Endodermal cell (in vitro differentiated cells): Measurements from ENCODE around the gene MNT. TPM values are rescaled to one million over a fixed set of nuclear protein-coding genes. Genes with fewer than 3 reads are reported as not detected.

ENCODE experiments used
- DNase-seq: peaks from one replicate; pipeline ENCODE4 v3.0.0-alpha.2; 2017
- H3K27ac ChIP-seq: 2 replicates; pipeline ENCODE4 v1.5.1; 2013; ENCODE audit warnings: mild to moderate bottlenecking, low read depth, low read length, moderate library complexity
- H3K27me3 ChIP-seq: 2 replicates; pipeline ENCODE4 v1.6.1; 2013; ENCODE audit warnings: mild to moderate bottlenecking, low read length, moderate library complexity; ENCODE audit not compliant: insufficient read depth, control insufficient read depth, poor library complexity, severe bottlenecking
- H3K36me3 ChIP-seq: 2 replicates; pipeline ENCODE4 v1.7.0; 2013; ENCODE audit warnings: mild to moderate bottlenecking, low read length, moderate library complexity; ENCODE audit not compliant: control insufficient read depth, insufficient read depth
- H3K4me1 ChIP-seq: one replicate; pipeline ENCODE4 v1.7.0; 2013; ENCODE audit warnings: low read length; ENCODE audit not compliant: control insufficient read depth, insufficient read depth
- H3K4me3 ChIP-seq: 2 replicates; pipeline ENCODE4 v1.5.1; 2013; ENCODE audit warnings: mild to moderate bottlenecking, low read length, moderate library complexity
- H3K9ac ChIP-seq: 2 replicates; pipeline ENCODE4 v1.6.1; 2013; ENCODE audit warnings: mild to moderate bottlenecking, low read length, moderate library complexity; ENCODE audit not compliant: poor library complexity, severe bottlenecking; ENCODE audit errors: extremely low read depth
- H3K9me3 ChIP-seq: 2 replicates; pipeline ENCODE4 v1.6.1; 2013; ENCODE audit warnings: mild to moderate bottlenecking, low read length, moderate library complexity; ENCODE audit not compliant: control insufficient read depth
- H3K27ac Mint-ChIP-seq: 2 replicates; pipeline ENCODE4 v1.8.0; 2020; ENCODE audit warnings: mixed read lengths
- H3K27me3 Mint-ChIP-seq: 2 replicates; pipeline ENCODE4 v1.8.0; 2021; ENCODE audit warnings: mild to moderate bottlenecking, mixed read lengths; ENCODE audit not compliant: insufficient read depth
- H3K36me3 Mint-ChIP-seq: 2 replicates; pipeline ENCODE4 v1.8.0; 2020; ENCODE audit warnings: low read depth, mixed read lengths
- H3K4me1 Mint-ChIP-seq: 2 replicates; pipeline ENCODE4 v1.8.0; 2020; ENCODE audit warnings: mixed read lengths
- H3K4me3 Mint-ChIP-seq: 2 replicates; pipeline ENCODE4 v1.8.0; 2020; ENCODE audit warnings: mild to moderate bottlenecking, moderate library complexity, mixed read lengths
- H3K9me3 Mint-ChIP-seq: 2 replicates; pipeline ENCODE4 v1.8.0; 2020; ENCODE audit warnings: mild to moderate bottlenecking, mixed read lengths
- WGBS, 2 experiments: methylation state at CpG; one replicate each; pipeline versions ENCODE4 v1.1.5 to v1.1.7; 2013; ENCODE audit warnings: missing lambda C conversion rate in 2 of 2, mixed read lengths in 1 of 2; ENCODE audit not compliant: insufficient coverage in 1 of 2, insufficient read length in 1 of 2; 5-methylcytosine and 5-hydroxymethylcytosine counted together
- total RNA-seq, 2 donors: library from RNA; stranded (reverse); fragmentation: NEBNext Ultra II Directional in 1 of 2; extraction: Animal tissue kit (Norgen Biotek cat#: 25700) in 1 of 2; gene quantifications; 2 replicates in 1 of 2; 3 replicates in 1 of 2; pipeline ENCODE4 v1.2.1, GENCODE V29; 2021
- TF ChIP-seq, protein P1 (sequence below): fragments of 200-600 bp; sonication (generic); conservative IDR thresholded peaks from 2 replicates; pipeline ENCODE4 v1.5.0; 2021; ENCODE audit warnings: antibody characterized with exemption, mild to moderate bottlenecking

The MNT gene
- total RNA-seq, 2 donors from 2014 or later: 25.3 to 30.2 TPM

GRCh38 chr17:2415081-2415480 is 14.2 kb upstream of the MNT start:
- no peaks in the 10 kb centered on the region for H3K27me3 ChIP-seq
- H3K9ac ChIP-seq: no peak overlapping the region
- no peak overlapping the region for H3K27ac ChIP-seq
- H3K4me1 ChIP-seq: no peaks in the 10 kb centered on the region
- H3K27ac Mint-ChIP-seq: no peak overlapping the region
- no peak for DNase-seq
- peaks cover 58% of the 10 kb centered on the region for H3K36me3 ChIP-seq
- TF ChIP-seq, protein P1, sequence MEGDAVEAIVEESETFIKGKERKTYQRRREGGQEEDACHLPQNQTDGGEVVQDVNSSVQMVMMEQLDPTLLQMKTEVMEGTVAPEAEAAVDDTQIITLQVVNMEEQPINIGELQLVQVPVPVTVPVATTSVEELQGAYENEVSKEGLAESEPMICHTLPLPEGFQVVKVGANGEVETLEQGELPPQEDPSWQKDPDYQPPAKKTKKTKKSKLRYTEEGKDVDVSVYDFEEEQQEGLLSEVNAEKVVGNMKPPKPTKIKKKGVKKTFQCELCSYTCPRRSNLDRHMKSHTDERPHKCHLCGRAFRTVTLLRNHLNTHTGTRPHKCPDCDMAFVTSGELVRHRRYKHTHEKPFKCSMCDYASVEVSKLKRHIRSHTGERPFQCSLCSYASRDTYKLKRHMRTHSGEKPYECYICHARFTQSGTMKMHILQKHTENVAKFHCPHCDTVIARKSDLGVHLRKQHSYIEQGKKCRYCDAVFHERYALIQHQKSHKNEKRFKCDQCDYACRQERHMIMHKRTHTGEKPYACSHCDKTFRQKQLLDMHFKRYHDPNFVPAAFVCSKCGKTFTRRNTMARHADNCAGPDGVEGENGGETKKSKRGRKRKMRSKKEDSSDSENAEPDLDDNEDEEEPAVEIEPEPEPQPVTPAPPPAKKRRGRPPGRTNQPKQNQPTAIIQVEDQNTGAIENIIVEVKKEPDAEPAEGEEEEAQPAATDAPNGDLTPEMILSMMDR: no peak
- H3K4me3 ChIP-seq: no peak overlapping the region
- no peak overlapping the region for H3K4me3 Mint-ChIP-seq
- no peaks in the 10 kb centered on the region for H3K4me1 Mint-ChIP-seq
- H3K9me3 ChIP-seq: no peaks in the 10 kb centered on the region
- 86 to 90% methylated on average over 2 to 9 of the region's 9 CpGs for WGBS, 2 experiments
- H3K27me3 Mint-ChIP-seq: no peaks in the 10 kb centered on the region
- H3K9me3 Mint-ChIP-seq: no peaks in the 10 kb centered on the region
- H3K36me3 Mint-ChIP-seq: peaks cover 58% of the 10 kb centered on the region

DNA sequence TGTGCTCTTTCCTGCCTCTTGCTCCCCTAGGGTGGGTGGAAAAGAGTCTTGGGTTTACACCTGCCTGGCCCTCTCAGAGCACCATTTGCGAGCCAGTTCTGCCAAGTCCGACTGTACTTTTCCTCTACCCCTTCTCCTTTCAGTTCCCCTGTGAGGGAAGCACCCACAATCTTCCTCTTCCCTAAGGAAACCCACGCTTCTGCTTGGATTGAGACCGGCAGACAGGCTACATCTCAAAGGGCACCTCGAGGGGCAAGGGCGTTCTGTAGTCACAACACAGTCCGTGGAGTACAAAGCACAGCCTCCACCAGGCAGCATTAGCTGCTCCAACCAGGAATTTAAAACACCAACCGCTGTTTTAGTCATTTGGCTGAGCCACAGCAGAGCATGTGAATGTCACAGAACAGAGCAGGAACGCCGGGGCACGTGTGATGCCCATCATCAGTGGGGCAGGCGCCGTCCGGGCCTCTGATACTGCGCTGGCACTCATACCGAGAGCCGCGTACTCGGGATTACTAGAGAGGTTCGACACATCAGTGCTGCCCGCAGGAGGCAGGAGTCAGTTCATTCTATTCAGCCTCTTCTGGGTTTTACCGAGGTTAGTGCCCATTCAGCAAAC is 13.7 kb upstream of the MNT start:
- Histone ChIP-seq H3K4me3 (no peak overlapping the region), H3K27me3 (no peaks in the 10 kb centered on the region), H3K36me3 (peaks cover 53% of the 10 kb centered on the region), H3K4me1 (no peaks in the 10 kb centered on the region), H3K9me3 (no peaks in the 10 kb centered on the region), H3K9ac (no peak overlapping the region), H3K27ac (no peak overlapping the region)
- TF ChIP-seq, protein P1: no peak
- Mint-ChIP-seq H3K27ac (no peak overlapping the region), H3K27me3 (no peaks in the 10 kb centered on the region), H3K4me3 (no peak overlapping the region), H3K36me3 (peaks cover 52% of the 10 kb centered on the region), H3K4me1 (no peaks in the 10 kb centered on the region), H3K9me3 (no peaks in the 10 kb centered on the region)
- no peak for DNase-seq
- 95 to 97% methylated on average over 15 to 22 of the region's 22 CpGs for whole genome bisulfite sequencing, 2 experiments

- TF ChIP-seq, protein P1: peak; percentile 36
- Histone ChIP-seq H3K27me3 (no peaks in the 10 kb centered on the region), H3K27ac (peak overlapping the region; percentile 49), H3K4me3 (no peak overlapping the region), H3K36me3 (peaks cover 36% of the 10 kb centered on the region), H3K9me3 (no peaks in the 10 kb centered on the region), H3K9ac (no peak overlapping the region), H3K4me1 (no peaks in the 10 kb centered on the region)
- Mint-ChIP-seq H3K4me3 (no peak overlapping the region), H3K4me1 (no peaks in the 10 kb centered on the region), H3K9me3 (no peaks in the 10 kb centered on the region), H3K36me3 (peaks cover 36% of the 10 kb centered on the region), H3K27me3 (no peaks in the 10 kb centered on the region), H3K27ac (peak overlapping the region; percentile 11)
- peak; percentile 83 for DNase-seq
- 75 to 81% methylated on average over 1 to 2 of the region's 2 CpGs for WGBS, 2 experiments
Observed at GRCh38 chr17:2412561-2413021, 11.7 kb upstream of the MNT start.
